Measurements from ENCODE around the gene IL23A. TPM values are rescaled to one million over a fixed set of nuclear protein-coding genes. Genes with fewer than 3 reads are reported as not detected.

The IL23A gene
- total and polyA plus RNA-seq, 2 of the 13 experiments (the other 11 are each of a cell fraction or from before 2014, with no cell fraction given): 0.33 to 0.35 TPM

DNA sequence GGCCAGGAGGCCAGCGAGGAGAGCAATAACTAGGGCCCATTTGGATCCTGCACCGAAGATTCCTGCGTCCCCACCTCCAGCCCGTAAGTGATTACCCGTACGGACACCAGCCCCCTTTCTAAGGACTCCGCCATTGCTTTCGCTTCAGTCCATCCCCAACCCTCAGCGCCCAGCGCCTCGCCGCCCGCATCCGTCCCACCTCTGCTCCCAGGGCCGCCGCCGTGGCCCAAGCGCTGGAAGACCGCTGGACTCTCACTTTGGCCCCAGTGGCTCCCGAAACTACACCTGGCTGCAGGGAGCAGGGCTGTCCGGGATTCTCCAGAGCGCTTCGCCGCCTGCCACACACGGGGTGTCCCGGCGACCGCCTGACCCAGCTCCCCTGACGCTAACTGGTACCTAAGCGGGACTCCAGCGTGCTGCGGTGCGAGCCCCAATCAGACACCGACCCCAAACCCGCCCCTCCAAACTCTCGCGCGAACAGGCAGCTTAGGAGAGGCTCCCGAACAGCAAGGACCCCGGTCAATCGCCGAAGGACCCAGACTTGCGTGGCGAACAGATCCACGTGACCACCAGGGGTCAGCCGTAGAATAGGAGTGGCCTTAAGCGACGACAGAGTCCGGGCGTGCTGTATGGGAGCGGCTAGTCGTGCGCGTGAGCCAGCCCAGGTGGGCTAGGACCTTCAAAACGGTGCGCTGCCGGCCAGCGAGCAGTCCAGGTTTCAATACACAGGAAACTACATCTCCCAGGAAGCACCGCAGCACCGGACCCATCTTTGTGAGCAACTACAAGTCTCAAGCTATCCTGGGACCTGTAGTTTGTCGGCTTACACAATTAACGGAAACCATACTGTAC lies 22.8 kb upstream of the IL23A start, which contains the start of gene CNPY2 (continued):
- TF ChIP-seq, protein P1, sequence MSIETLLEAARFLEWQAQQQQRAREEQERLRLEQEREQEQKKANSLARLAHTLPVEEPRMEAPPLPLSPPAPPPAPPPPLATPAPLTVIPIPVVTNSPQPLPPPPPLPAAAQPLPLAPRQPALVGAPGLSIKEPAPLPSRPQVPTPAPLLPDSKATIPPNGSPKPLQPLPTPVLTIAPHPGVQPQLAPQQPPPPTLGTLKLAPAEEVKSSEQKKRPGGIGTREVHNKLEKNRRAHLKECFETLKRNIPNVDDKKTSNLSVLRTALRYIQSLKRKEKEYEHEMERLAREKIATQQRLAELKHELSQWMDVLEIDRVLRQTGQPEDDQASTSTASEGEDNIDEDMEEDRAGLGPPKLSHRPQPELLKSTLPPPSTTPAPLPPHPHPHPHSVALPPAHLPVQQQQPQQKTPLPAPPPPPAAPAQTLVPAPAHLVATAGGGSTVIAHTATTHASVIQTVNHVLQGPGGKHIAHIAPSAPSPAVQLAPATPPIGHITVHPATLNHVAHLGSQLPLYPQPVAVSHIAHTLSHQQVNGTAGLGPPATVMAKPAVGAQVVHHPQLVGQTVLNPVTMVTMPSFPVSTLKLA (IDR thresholded peaks at IDR 0.05): peak; percentile 75
- peak; percentile 81 for TF ChIP-seq PHF8 (CRISPR knock-in tag; IDR thresholded peaks at IDR 0.05)
- TF ChIP-seq SUZ12 (IDR thresholded peaks at IDR 0.05; ENCODE audit: low read depth, low read length): peak; percentile 98
- no peak for TF ChIP-seq PRPF4 (IDR thresholded peaks at IDR 0.05; ENCODE audit: low read depth, low read length, poor library complexity, severe bottlenecking)
- peak; percentile 60; the same call in 1 of the 2 replicates for TF ChIP-seq MED13 (CRISPR knock-in tag; IDR thresholded peaks at IDR 0.05)
- no peak for TF ChIP-seq ZNF260 (CRISPR knock-in tag; IDR thresholded peaks at IDR 0.05; ENCODE audit: borderline replicate concordance, low read depth)
- TF ChIP-seq SYNCRIP (IDR thresholded peaks at IDR 0.05; ENCODE audit: insufficient read depth, low read depth, low read length): no peak
- no peak for TF ChIP-seq ZNF775 (CRISPR knock-in tag; IDR thresholded peaks at IDR 0.05; ENCODE audit: borderline replicate concordance)
- 0 out of 2 replicates have a peak, but pooled peaks have one; percentile 86 for TF ChIP-seq TP53 (CRISPR knock-in tag; conservative IDR thresholded peaks at IDR 0.05)
- peak; percentile 66 for TF ChIP-seq YY1 (IDR thresholded peaks at IDR 0.05; ENCODE audit: insufficient read depth, insufficient replicate concordance, low read depth, low read length)
- TF ChIP-seq ZBTB1 (CRISPR knock-in tag; IDR thresholded peaks at IDR 0.05; ENCODE audit: borderline replicate concordance): no peak
- TF ChIP-seq, protein P2, sequence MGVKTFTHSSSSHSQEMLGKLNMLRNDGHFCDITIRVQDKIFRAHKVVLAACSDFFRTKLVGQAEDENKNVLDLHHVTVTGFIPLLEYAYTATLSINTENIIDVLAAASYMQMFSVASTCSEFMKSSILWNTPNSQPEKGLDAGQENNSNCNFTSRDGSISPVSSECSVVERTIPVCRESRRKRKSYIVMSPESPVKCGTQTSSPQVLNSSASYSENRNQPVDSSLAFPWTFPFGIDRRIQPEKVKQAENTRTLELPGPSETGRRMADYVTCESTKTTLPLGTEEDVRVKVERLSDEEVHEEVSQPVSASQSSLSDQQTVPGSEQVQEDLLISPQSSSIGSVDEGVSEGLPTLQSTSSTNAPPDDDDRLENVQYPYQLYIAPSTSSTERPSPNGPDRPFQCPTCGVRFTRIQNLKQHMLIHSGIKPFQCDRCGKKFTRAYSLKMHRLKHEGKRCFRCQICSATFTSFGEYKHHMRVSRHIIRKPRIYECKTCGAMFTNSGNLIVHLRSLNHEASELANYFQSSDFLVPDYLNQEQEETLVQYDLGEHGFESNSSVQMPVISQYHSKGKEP (CRISPR knock-in tag; IDR thresholded peaks at IDR 0.05): no peak
- TF ChIP-seq POLR2AphosphoS2 (IDR thresholded peaks at IDR 0.05; ENCODE audit: low read depth, low read length): no peak
- no peak for TF ChIP-seq ZNF382 (CRISPR knock-in tag; IDR thresholded peaks at IDR 0.05; ENCODE audit: borderline replicate concordance)
- peak; percentile 95 for TF ChIP-seq CREM (IDR thresholded peaks at IDR 0.05)
- no peak for TF ChIP-seq CREM (CRISPR knock-in tag; IDR thresholded peaks at IDR 0.05)
- TF ChIP-seq, protein P3, sequence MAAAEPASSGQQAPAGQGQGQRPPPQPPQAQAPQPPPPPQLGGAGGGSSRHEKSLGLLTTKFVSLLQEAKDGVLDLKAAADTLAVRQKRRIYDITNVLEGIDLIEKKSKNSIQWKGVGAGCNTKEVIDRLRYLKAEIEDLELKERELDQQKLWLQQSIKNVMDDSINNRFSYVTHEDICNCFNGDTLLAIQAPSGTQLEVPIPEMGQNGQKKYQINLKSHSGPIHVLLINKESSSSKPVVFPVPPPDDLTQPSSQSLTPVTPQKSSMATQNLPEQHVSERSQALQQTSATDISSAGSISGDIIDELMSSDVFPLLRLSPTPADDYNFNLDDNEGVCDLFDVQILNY (CRISPR knock-in tag; conservative IDR thresholded peaks at IDR 0.05): no peak; the same call in 1 of the 2 replicates
- TF ChIP-seq, protein P4, sequence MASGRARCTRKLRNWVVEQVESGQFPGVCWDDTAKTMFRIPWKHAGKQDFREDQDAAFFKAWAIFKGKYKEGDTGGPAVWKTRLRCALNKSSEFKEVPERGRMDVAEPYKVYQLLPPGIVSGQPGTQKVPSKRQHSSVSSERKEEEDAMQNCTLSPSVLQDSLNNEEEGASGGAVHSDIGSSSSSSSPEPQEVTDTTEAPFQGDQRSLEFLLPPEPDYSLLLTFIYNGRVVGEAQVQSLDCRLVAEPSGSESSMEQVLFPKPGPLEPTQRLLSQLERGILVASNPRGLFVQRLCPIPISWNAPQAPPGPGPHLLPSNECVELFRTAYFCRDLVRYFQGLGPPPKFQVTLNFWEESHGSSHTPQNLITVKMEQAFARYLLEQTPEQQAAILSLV (CRISPR knock-in tag; IDR thresholded peaks at IDR 0.05; ENCODE audit: borderline replicate concordance): peak; percentile 77
- peak; percentile 14; the same call in 1 of the 2 replicates for TF ChIP-seq GFI1 (CRISPR knock-in tag; IDR thresholded peaks at IDR 0.05; ENCODE audit: borderline replicate concordance)
- peak; percentile 85; the same call in 1 of the 2 replicates for TF ChIP-seq BORCS8-MEF2B (CRISPR knock-in tag; IDR thresholded peaks at IDR 0.05)
- no peak for TF ChIP-seq RARG (CRISPR knock-in tag; IDR thresholded peaks at IDR 0.05; ENCODE audit: low read depth)
- TF ChIP-seq, protein P5, sequence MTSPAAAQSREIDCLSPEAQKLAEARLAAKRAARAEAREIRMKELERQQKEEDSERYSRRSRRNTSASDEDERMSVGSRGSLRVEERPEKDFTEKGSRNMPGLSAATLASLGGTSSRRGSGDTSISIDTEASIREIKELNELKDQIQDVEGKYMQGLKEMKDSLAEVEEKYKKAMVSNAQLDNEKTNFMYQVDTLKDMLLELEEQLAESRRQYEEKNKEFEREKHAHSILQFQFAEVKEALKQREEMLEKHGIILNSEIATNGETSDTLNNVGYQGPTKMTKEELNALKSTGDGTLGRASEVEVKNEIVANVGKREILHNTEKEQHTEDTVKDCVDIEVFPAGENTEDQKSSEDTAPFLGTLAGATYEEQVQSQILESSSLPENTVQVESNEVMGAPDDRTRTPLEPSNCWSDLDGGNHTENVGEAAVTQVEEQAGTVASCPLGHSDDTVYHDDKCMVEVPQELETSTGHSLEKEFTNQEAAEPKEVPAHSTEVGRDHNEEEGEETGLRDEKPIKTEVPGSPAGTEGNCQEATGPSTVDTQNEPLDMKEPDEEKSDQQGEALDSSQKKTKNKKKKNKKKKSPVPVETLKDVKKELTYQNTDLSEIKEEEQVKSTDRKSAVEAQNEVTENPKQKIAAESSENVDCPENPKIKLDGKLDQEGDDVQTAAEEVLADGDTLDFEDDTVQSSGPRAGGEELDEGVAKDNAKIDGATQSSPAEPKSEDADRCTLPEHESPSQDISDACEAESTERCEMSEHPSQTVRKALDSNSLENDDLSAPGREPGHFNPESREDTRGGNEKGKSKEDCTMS (CRISPR knock-in tag; conservative IDR thresholded peaks at IDR 0.05): no peak

Measured in HepG2 (cell line).